NCI-H1436 (cell line): ENCODE measurements around the gene TENM3.
"Not testable (repeated sequence)": the region's sequence is repeated elsewhere in the genome, so short reads cannot be mapped to it uniquely, and the experiment has no call there.

Experiments used
- DNase-seq: peaks from one replicate; lab custom pipeline; 2025; lab: John Stamatoyannopoulos, UW

TENM3 gene

DNA sequence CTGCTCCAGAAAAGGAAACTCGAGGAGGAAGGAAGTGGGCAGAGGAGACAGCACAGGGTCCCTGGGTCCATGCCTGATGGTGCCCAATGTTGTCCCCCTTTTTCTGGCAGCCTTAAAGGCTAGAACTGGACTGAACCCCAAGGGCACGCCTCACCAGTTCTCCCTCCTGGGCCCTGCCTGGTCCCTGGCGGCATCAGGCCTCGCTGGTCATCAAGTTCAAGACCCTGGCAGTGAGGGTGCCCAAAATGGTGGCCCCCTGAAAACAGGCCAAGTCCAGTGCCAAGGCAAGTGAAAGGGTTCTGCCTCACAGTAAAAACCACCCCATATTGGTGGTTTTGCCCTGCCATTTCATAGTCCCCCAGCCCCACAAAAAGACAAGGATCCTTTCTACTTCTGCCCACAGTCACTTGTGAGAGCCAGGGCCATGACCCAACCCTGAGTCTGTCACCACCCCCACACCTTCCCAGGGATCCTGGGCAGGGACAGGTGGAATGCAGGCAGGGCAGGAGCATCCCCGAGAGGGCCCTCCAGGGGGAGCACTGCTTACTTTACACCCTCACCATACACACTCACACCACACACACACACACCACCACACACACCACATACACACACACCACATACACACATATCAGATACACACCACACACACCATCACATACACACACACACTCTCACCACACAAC lies 566.4 kb downstream of the TENM3 start:
- no peak for DNase-seq

DNA sequence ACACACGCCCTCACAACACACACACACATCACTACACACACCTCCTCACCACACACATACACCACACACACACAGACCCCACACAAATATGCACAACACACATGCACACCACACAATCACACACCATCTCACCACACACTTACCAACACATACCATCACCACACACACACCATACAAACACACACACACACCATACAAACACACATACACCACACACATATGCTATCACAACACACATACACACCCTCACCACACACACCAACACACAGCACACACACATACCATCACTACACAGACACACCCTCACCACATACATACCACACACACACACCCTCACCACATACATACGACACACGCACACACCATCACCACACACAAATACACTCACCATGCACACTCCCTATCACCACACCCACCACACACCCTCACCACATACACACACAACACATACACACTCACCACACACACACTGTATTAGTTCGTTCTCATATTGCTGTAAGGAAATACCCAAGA lies 567.0 kb downstream of the TENM3 start:
- DNase-seq, result no peak

DNA sequence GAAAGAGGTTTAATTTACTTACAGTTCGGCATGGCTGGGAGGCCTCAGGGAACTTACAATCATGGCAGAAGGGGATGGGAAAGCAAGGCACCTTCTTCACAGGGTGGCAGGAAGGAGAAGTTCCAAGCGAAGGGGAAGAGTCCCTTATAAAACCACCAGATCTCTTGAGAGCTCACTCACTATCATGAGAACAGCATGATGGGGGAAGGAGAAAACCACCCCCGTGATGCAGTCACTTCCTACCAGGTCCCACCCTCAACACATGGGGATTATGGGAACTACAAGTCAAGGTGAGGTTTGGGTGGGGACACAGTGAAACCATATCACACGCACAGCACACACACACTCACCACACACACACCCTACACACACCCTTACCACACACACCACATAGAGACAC lies 569.7 kb downstream of the TENM3 start:
- no peak for DNase-seq

DNA sequence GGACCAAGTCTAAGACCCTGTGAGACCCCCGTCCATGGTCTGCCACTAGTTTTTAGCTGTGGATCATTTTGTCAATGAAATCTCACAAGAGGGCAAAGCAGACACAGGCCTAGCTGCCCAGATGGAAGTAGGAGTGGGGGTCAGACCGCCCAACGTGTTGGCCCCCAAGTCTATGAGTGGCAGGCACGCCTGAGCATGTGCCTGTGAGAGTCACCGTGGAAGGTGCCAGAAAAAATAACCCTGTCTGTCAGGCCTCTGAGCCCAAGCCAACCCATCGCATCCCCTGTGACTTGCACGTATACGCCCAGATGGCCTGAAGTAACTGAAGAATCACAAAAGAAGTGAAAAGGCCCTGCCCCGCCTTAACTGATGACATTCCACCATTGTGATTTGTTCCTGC lies 570.9 kb downstream of the TENM3 start:
- DNase-seq, result not testable (repeated sequence)

DNA sequence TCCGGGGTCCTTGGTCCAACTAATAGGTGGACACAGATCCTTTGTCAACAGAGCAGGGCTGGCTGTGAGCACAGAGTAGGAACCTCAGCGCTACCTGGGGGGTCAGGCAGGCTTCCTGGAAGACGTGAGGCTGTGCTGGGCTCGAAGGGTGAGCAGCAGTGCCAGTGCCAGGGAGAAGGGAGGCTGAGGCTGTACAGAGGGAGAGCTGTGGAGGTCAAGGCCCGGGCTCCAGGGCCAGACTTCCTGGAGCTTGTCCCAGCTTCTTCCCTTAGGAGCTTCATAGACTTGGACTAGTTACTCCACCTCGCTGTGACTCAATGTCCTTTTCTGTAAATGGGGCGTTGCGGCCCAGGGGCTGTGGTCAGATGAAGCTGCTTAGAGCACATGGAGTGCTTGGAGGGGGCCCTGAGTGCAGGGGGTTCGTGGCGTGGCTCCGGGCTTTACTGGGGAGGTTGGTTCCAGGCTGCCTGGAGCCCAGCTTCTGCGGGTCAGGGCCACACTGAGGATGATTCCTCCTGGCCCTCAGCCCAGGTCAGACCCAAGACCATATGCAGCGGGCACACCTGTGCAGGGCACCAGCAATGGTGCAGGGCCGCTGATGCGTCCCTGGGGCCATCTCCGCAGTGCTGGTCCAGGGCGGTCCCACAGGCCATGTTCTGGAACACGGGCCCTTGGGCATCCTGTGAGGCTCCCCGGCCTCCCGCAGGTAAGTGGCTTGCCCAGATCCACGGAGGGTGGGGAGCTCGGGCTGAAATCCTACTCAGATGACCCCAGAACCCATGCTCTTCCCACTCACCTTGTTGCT lies 575.9 kb downstream of the TENM3 start:
- no peak for DNase-seq

DNA sequence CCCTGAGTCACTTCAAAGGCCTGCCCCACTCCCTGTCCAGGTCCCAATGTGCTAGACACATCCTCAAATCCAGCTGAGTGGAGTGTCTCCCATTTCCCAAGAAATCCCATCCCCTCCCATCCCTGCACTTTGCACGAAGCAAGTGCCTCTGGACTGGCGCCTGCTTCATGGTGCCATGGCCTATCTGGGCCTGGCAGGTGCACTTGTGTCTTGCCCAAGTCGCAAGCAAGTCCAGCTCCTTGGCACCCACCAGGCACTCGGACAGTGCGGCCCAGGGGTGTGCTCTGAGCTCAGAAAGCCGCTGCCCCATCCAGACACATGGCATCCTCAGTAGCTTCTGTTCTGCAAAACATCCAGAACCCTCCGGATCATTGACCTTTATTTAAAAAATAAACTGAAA lies 576.5 kb downstream of the TENM3 start:
- no peak for DNase-seq

DNA sequence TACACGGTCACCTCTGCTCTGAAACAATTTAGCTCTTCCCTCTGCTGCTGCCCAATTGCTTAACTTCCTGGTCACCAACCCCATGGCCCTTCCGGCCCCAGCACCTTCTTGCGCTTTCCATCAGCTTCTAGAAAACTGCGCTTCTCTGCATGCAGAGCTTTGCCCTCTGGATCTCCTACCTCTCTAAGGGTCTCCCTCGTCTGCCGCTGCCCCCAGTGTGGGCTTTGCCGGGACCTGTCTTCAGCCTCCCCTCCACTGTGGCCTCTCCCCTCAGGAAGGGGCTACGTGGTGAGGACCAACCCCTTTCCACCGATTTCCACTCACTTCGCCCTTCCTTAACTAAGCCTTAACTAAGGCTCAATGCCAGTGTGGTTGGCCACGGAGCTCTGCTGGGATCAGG lies 579.4 kb downstream of the TENM3 start:
- DNase-seq, result no peak

DNA sequence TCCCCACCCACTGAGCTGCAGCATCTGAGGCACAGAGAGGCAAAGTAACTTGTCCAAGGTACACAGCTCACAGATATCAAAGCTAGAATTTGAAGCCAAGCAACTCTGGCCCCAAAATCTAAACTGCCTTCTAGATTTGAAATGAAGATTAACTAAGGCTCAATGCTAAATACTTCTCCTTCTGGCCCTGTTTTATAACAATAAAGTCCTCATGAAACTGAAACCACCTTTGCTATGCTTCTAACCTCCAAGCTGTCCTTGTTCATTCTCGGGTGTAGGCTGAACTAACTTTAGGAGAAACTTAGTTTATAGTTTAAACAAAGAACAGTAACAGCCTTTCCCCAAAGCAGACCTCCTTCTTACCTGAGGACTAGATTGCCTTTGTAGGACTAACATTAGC lies 580.4 kb downstream of the TENM3 start:
- no peak for DNase-seq

DNA sequence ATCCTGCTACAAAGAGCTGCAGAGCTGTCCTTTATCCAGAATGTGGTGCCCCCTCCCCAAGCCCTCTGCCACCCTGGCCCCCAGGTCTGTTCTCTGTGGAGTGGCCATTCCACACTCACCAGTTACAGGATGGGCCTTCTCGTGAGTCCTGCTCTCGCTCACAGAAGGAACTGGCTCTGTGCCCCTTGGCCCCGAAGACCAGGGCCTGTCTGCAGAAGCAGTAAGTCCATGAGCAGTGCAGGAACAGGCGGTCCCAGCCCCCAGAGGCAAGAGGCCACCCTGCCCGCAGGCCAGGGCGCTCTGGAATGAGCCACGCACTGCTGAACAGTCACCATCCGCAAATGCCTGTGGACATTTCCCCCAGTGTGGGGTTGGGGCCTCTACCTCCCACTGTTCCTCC lies 581.8 kb downstream of the TENM3 start:
- no peak for DNase-seq

DNA sequence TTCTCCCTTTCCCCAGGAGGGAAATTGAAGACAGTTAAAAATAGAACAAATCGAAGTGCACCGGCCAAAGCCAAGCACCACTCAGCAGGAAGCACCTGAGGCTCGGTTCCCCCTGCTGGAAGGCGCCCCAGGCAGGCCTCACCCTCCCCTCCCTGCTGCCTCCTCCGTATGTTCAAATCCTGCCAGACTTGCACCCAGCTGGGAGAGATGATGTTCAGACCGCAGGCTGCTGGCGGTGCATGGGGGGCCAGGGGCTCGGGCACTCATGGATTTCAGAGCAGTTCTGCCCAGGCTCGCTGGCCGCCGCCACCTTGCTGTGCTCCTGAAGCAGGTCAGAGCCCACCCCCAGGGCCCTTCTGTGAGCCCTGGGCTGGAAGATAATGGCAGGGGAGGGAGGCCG lies 582.6 kb downstream of the TENM3 start:
- DNase-seq, result no peak

DNA sequence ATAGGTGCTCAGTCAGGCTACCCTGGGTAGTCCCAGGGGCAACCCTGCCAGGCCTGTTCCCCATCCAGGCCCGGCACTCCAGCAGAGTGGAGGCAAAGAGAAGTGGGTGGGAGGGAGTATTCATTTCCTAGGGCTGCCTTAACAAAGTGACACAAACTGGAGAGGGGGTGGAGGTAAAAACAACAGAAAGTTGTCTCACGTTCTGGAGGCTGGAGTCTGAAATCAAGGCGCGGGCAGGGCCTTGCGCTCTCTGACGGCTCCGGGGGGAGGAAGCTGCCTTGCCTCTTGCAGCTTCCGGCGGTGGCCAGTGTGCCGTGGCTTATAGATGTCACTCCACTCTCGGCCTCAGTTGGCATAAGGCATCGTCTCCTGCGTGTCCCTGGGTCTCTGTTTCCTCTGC lies 583.2 kb downstream of the TENM3 start:
- DNase-seq, result no peak

DNA sequence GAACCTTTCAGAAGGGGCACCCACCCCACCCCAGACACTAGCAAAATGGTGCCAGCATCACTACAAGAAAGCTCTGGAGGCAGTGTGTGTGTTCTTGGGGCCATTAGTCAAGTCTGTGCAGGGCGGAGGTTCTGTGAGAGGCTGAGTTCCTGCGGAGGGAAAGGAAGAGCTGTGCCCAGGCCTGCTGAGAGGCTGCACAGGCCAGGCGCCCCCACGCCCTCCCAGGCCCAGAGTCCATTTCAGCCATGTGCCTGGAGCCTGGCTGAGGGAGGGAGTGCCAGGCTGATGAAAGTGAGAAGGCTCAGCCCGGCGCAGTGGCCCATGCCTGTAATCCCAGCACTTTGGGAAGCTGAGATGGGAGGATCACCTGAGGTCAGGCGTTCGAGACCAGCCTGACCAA lies 584.0 kb downstream of the TENM3 start:
- DNase-seq, result no peak

DNA sequence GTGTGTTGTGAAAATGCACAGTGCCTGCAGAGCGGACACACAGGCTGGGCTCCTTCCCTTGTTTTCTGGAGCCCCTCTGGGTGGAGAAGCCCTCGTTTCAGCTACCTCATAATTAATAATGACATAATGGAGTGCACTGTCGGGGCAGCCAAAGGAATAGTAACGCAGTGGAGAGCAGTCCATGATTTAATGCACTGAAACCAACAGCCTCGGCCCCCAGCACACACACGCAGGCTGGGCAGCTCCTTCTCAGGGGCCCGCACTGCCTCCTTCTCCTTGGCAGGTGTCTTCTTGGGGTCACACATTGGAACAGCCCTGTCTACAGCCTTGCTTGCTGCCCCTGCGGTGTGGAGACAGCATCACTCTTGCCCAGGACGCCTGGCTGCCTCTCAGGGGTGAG lies 584.8 kb downstream of the TENM3 start:
- no peak for DNase-seq

DNA sequence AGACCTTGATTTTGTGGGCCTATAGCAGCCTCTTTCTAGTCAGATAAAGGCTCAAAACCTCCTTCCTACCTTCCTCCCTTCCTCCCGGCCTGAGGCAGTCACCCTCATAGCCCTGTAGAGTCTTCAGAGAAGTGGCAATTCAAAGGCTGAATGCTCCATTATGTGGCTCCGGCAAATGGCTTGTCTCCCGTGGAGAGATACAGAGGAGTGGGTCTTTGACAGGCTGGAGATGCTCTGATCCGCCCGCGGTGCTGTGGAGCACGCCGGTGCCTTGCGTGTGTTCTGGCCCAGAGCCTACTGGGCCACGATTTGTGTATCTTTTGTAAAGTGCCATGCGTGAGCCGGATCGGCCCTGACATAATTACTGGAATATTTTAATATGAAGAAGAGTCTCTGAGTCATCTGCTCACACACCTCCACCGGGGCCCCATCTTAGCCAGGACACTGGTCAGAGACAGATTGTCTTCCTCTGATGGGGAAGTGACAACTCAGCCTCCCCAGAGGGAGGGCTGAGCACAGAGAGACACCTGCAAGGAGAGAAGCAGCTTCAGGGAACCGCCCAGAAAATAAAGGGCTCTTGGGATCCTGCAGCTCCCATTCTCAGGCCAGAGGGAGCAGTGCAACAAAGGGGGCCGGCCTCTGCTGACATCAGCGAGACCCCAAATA lies 585.3 kb downstream of the TENM3 start:
- DNase-seq, result peak; percentile 17

DNA sequence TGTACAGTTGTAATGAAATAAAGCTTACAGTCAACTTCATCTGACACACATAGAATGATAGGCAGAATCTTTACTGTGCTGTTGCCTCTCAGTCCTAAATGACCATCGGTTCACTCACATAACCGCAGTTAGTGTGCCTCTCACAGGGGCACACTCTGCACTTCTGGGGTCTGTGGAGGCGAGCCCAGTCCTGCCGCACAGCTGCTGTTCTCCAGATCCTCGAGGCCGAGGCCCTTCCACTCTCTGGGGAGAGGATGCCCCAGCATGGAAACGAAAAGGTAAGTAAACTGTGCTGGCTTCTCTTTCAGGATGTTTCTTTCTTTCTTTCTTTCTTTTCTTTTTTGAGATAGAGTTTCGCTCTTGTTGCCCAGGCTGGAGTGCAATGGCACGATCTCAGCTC lies 586.0 kb downstream of the TENM3 start:
- no peak for DNase-seq

DNA sequence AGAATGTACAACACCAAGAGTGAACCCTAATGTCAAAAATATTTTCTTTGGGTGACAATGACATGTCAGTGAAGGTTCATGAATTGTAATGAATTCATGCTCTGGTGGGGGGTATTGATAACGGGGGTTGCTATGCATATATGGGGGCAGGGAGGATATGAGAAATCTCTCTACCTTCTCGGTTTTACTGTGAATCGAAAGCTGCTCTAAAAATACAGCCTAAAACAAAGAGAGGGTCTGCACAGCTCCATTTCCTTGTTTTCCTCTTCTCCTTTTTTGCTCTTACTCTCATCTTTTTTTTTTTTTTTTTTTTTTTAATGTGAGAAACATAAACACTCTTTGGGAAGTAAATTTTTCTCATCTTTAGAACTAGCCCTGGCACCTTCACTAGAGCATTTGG lies 588.2 kb downstream of the TENM3 start:
- no peak for DNase-seq

DNA sequence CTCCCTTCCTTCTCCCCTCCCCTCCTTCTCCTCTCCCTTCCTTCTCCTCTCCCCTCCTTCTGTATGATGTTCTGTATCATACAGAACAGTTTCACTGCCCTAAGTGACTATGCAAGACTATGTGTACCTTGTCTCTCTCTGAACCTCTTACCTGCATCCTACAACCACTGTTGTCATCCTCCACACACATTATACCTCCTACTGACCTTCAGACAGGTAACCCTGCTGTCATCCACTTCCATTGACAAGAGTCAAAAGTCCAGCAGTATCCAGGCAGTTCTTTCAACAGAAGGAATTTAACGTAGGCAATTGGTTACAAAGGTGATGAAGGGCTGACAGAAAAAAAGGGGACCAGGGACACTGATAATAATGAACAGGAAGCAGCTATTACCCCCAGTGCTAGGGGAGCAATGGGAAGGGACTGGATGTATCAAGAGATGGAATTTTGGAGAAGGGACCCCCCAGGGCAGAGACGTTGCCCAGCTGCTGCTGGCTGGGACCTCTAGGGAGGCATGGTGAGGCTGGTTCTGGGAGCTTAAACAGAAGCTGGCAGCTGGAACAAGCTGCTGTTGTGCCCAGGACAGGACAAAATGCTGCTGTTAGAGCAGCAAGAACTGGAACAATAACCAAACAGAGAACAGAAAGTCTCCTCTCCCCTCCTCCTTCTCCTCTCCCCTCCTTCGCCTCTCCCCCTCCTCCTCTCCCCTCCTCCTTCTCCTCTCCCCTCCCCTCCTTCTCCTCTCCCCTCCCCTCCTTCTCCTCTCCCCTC lies 589.3 kb downstream of the TENM3 start:
- no peak for DNase-seq

DNA sequence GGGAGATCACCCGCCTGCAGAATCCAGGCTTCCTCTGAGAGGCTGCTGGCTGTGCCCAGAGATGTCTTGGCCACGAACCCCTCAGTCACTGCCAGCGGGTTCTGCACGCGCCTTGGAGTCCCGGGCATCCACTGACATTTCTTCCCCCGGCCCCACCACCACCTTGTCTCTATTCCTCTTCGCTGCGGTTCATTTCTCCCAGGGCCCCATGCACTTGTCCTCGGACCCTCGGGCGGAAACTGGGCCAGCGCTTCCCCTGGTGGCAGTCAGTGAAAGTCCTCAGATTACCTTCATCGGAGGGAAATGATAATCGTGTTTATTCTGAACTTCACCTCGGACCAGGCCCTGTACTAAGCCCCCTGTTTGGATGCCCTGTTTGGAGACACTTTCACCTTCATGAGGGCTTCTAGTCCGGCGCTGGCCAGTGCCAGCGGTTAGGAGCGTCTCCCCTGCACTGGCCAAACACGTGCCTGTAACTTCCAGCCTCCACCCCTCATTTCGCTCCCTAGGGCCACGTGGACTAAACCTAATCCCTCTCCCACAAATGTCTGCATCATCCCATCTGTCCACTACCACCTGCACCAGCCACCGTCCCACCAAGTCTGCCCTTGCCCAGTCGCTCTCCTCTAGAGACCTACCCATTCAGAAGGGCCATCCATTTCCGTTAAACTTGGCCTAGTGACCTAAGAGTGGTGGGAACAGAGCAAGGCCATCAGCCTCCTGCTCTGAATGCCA lies 592.0 kb downstream of the TENM3 start:
- DNase-seq, result no peak

DNA sequence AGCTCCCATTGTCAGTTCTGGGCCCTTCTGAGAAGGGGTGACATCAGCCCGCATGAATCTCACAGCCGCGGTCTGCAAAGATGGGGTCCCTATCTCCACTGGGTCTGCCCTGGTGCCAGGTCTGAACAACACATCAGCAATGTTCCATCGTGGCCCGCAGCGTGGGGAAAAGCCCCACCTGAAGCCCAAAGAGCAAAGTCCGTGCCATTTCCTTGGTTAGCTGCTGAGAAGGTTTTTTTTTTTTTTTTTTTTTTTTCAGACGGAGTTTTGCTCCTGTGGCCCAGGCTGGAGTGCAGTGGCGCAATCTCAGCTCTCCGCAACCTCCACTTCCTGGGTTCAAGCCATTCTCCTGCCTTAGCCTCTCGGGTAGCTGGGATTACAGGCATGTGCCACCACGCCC lies 594.6 kb downstream of the TENM3 start:
- no peak for DNase-seq

DNA sequence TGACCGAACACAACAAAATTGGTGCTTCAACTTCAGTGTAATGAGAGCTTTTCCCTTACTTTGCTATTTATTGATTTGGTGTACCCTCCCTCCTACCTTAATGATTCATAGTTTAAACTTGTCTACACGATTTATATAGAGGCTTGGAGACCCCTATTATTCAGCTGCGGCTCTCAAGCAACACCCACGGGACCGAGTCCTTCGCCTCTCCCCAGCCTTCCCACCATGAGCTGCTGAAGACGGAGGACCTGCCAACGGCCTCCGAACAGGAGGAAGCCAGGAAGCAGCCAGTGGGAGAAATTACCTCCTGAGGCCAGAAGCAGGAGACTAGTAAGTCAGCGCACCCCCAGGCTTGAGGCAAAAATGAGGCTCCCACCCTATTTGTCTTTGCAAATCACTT lies 595.3 kb downstream of the TENM3 start:
- DNase-seq, result no peak

DNA sequence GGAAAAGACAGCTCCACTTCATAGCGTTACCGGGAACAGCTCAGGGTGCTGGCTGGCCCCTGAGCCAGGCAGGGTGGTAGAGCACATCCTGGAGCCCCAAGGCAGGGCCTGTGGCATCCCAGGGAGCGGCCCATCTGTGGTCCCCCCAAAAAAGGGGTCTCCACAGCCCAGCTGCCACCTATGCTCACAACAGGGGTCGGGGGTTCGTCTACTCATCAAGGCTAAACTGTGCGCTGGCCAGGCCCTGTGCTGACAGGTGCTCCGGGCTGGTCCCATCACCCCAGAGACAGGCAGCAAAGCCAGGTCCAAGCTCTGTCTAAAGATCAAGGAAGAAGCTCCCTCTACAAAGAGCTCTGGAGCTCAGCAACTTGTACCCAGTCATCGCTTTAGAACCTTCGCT lies 596.1 kb downstream of the TENM3 start:
- no peak for DNase-seq

DNA sequence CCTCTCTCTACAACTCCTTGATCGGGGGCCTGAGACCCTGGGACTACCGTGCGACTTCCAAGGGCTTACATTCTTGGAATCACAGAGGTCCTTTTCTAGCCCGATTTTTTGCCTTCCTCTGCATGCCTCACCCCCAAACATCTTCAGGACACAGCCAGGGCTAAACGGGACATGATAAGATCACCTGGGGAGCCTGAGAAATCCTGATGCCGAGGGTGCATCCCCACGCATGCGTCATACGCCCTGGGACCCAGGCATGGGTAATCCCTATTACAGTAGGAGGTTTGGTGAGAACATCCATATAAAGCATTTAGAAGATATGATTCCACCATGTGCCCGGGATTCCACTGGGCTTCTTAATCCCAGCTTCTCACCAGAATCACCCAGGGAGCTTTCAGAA lies 596.9 kb downstream of the TENM3 start:
- no peak for DNase-seq
